PFSK-1 (cell line): ENCODE results near the gene TBC1D25.

Experiments
- FOXP2 ChIP-seq: optimal IDR thresholded peaks from 2 replicates; pipeline ENCODE3; 2011; ENCODE audit warnings: borderline replicate concordance, control low read depth, inconsistent platforms; ENCODE audit not compliant: insufficient read depth; ENCODE audit errors: extremely low read length, extremely low read depth
- POLR2AphosphoS5 ChIP-seq: IDR thresholded peaks from 2 replicates; pipeline ENCODE4 v1.6.1; 2012; ENCODE audit warnings: low read depth, mild to moderate bottlenecking, control low read depth, low read length, moderate library complexity
- REST ChIP-seq, 2 experiments: IDR thresholded peaks; 2 replicates each; pipeline versions ENCODE4 v1.6.1 to v1.8.0; 2011 to 2012; ENCODE audit warnings: low read depth in 2 of 2, low read length in 2 of 2, control low read depth in 1 of 2, inconsistent platforms in 1 of 2, mild to moderate bottlenecking in 1 of 2, moderate library complexity in 1 of 2; ENCODE audit not compliant: insufficient read depth in 1 of 2
- SIN3A ChIP-seq: IDR thresholded peaks from 2 replicates; pipeline ENCODE4 v1.6.1; 2012; ENCODE audit warnings: mild to moderate bottlenecking, low read length, moderate library complexity, borderline replicate concordance; ENCODE audit not compliant: insufficient read depth
- TAF1 ChIP-seq: IDR thresholded peaks from 2 replicates; pipeline ENCODE4 v1.6.1; 2012; ENCODE audit warnings: low read length, control low read depth, borderline replicate concordance; ENCODE audit not compliant: insufficient read depth

- TF ChIP-seq POLR2AphosphoS5, result no peak
- TF ChIP-seq TAF1, result no peak
- no peak for TF ChIP-seq REST (IDR thresholded peaks at IDR 0.05; ENCODE audit: insufficient read depth in 1 of 2, low read depth in 2 of 2, low read length in 2 of 2)
- TF ChIP-seq SIN3A, result no peak
- TF ChIP-seq FOXP2, result no peak
Observed at GRCh38 chrX:48489892-48490291, 49.6 kb upstream of the TBC1D25 start.
